Suprapubic skin (tissue), 3 donors: ENCODE results near the gene STXBP5.

ENCODE experiments used
- CTCF ChIP-seq, 2 donors: fragments of 200-600 bp in 1 of 2; fragments of 450-650 bp in 1 of 2; sonication (generic) in 1 of 2; IDR thresholded peaks; one replicate each; pipeline ENCODE4 v1.5.1; 2016 to 2019; ENCODE audit warnings: antibody characterized with exemption in 2 of 2, mild to moderate bottlenecking in 1 of 2, moderate library complexity in 1 of 2
- POLR2A ChIP-seq, 2 donors: fragments of 450-650 bp; IDR thresholded peaks; one replicate each; pipeline ENCODE4 v1.6.1; 2017; ENCODE audit warnings: antibody characterized with exemption in 2 of 2, mild to moderate bottlenecking in 2 of 2, moderate library complexity in 2 of 2

DNA sequence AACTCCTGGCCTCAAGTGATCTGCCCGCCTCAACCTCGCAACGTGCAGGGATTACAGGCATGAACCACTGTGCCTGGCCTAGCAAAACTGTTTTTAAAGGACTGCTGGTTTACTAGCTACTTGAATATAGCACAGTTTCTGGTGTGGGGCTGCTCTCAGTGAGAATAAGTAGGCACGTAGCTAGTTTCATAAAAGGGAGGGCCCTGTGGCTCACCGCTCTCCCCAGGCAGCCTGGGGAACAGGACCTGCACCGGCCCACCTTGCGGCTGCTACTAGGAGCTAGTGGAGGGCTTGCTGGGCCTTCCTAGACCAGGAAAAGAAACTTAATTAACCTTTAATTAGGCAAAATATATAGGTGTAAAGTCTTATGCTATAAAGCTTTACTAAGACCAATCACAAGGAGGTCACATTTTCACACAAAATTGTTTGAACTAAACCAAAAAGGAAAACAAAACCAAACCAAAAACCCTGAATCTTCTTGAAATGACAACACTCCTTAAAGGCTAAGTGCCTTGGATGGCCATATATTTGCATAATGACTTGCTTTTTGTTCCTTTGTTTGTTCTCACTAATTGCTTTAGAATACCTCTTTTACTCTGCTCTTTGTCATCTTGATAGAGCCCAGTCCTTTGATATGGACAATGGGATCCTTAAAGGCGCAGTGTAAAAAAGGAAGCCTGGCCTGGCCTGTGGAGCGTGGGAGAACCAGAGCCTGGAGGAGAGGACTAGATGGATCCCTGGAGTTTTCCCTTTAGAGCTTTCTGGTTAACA, 234.7 kb downstream of the STXBP5 start:
- no peak for TF ChIP-seq CTCF (IDR thresholded peaks at IDR 0.05)
- TF ChIP-seq POLR2A (IDR thresholded peaks at IDR 0.05), result no peak
